ENCODE results near the gene ALDH3A2.

GRCh38 chr17:19703106-19703827 lies 54.7 kb downstream of the ALDH3A2 start:
- no peak for TF ChIP-seq CTCF (IDR thresholded peaks at IDR 0.05; ENCODE audit: low read depth, low read length, missing input control)
- TF ChIP-seq HNF4G (IDR thresholded peaks at IDR 0.05), result no peak
- TF ChIP-seq TAF1 (conservative IDR thresholded peaks at IDR 0.05), result no peak
- TF ChIP-seq FOXA2 (IDR thresholded peaks at IDR 0.05), result no peak
- TF ChIP-seq YY1 (IDR thresholded peaks at IDR 0.05), result no peak
- TF ChIP-seq ATF3 (IDR thresholded peaks at IDR 0.05), result no peak
- no peak for TF ChIP-seq MAX (IDR thresholded peaks at IDR 0.05)
- TF ChIP-seq EGR1 (IDR thresholded peaks at IDR 0.05; ENCODE audit: low read depth in 2 of 2), result no peak
- no peak for TF ChIP-seq RAD21 (IDR thresholded peaks at IDR 0.05)
- no peak for TF ChIP-seq HNF4A (conservative IDR thresholded peaks at IDR 0.05)
- no peak for TF ChIP-seq JUND (IDR thresholded peaks at IDR 0.05)
- TF ChIP-seq ZBTB33 (IDR thresholded peaks at IDR 0.05), result no peak
- TF ChIP-seq FOXA1 (IDR thresholded peaks at IDR 0.05), result no peak

Measured in liver (tissue), 3 donors.